Peyer's patch (tissue), 4 donors: ENCODE data around the gene DOCK2.

Source experiments
- CTCF ChIP-seq, 6 experiments: fragments of 450-650 bp in 4 of 6; fragments of 200-600 bp in 2 of 6; sonication (generic) in 1 of 6; IDR thresholded peaks; one replicate each; pipeline ENCODE4 v1.5.1; 2017 to 2019; ENCODE audit warnings: antibody characterized with exemption in 6 of 6, mild to moderate bottlenecking in 3 of 6, moderate library complexity in 1 of 6
- POLR2A ChIP-seq, 2 donors: fragments of 450-650 bp; IDR thresholded peaks; one replicate each; pipeline ENCODE4 v1.5.1; 2017; ENCODE audit warnings: antibody characterized with exemption in 2 of 2, mild to moderate bottlenecking in 2 of 2, moderate library complexity in 2 of 2

GRCh38 chr5:170039830-170040229 is 402.8 kb downstream of the DOCK2 start:
- no peak for TF ChIP-seq CTCF (IDR thresholded peaks at IDR 0.05)
- no peak for TF ChIP-seq POLR2A (IDR thresholded peaks at IDR 0.05)
